HFFc6 (cell line): ENCODE measurements around the gene IRF3. TPM values are rescaled to one million over a fixed set of nuclear protein-coding genes. Genes with fewer than 3 reads are reported as not detected.

Experiments
- DNase-seq: peaks from one replicate; pipeline ENCODE4 v3.0.0-alpha.2; 2018
- H3K27ac Mint-ChIP-seq: 2 replicates; pipeline ENCODE4 v1.8.0; 2020; ENCODE audit warnings: mild to moderate bottlenecking, mixed read lengths
- H3K27me3 Mint-ChIP-seq: 2 replicates; pipeline ENCODE4 v1.8.0; 2021; ENCODE audit warnings: mild to moderate bottlenecking, moderate library complexity, mixed read lengths; ENCODE audit not compliant: insufficient read depth
- H3K36me3 Mint-ChIP-seq: 2 replicates; pipeline ENCODE4 v1.8.0; 2021; ENCODE audit warnings: low read depth, mixed read lengths
- H3K4me1 Mint-ChIP-seq: 2 replicates; pipeline ENCODE4 v1.8.0; 2020; ENCODE audit warnings: low read depth, mixed read lengths
- H3K4me3 Mint-ChIP-seq: 2 replicates; pipeline ENCODE4 v1.8.0; 2020; ENCODE audit warnings: mild to moderate bottlenecking, moderate library complexity, mixed read lengths
- H3K9me3 Mint-ChIP-seq: 2 replicates; pipeline ENCODE4 v1.8.0; 2020; ENCODE audit warnings: mild to moderate bottlenecking, mixed read lengths
- total RNA-seq, 6 experiments: library from RNA; stranded (reverse); fragmentation: NEBNext Ultra II Directional; extraction: Animal tissue kit (Norgen Biotek cat#: 25700); gene quantifications; 2 replicates in 1 of 6; 3 replicates in 5 of 6; pipeline ENCODE4 v1.2.3, GENCODE V29; 2021
- TF ChIP-seq, protein P1 (sequence below): fragments of 200-600 bp; sonication (generic); IDR thresholded peaks from 2 replicates; pipeline ENCODE4 v1.5.0; 2021; ENCODE audit warnings: antibody characterized with exemption, mild to moderate bottlenecking

The IRF3 gene
- total RNA-seq, 6 experiments from 2014 or later = 55.5 to 72.8 (median 58.7) TPM

DNA sequence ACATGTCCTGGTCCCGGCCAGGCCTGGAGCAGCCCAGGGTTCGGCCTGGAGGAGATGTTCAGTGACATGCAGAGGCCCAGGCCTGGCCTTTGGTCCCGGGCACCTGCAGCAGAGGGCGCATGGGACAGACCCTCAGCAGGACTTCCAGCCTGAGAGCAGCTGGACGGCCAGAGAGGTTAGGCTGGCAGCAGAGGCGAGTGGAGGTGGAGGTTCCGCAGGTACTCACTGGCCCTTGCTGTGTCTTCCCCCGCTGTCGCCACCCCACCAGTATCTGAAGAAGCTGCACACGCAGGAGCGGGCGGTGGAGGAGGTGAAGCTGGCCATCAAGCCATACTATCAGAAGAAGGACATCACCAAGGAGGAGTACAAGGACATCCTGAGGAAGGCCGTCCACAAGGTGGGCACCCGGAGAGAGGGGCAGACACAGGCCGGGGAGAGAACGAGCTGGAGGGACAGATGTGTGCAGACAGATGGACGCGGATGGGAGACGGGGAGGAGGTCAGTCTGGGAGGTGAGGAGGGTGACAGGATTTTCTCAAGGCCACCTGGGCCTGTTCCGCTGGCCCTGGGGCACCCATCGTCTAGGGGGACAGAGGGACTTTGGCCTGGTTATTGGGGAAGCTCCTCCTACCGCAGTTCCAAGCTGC is 8.0 kb downstream of the IRF3 start:
- no peaks in the 10 kb centered on the region for H3K9me3 Mint-ChIP-seq
- H3K27me3 Mint-ChIP-seq = peaks cover 5% of the 10 kb centered on the region
- no peaks in the 10 kb centered on the region for H3K4me1 Mint-ChIP-seq
- TF ChIP-seq, protein P1, sequence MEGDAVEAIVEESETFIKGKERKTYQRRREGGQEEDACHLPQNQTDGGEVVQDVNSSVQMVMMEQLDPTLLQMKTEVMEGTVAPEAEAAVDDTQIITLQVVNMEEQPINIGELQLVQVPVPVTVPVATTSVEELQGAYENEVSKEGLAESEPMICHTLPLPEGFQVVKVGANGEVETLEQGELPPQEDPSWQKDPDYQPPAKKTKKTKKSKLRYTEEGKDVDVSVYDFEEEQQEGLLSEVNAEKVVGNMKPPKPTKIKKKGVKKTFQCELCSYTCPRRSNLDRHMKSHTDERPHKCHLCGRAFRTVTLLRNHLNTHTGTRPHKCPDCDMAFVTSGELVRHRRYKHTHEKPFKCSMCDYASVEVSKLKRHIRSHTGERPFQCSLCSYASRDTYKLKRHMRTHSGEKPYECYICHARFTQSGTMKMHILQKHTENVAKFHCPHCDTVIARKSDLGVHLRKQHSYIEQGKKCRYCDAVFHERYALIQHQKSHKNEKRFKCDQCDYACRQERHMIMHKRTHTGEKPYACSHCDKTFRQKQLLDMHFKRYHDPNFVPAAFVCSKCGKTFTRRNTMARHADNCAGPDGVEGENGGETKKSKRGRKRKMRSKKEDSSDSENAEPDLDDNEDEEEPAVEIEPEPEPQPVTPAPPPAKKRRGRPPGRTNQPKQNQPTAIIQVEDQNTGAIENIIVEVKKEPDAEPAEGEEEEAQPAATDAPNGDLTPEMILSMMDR = no peak
- H3K36me3 Mint-ChIP-seq = peaks cover 18% of the 10 kb centered on the region
- H3K4me3 Mint-ChIP-seq = no peak overlapping the region
- no peak for DNase-seq
- H3K27ac Mint-ChIP-seq = no peak overlapping the region

DNA sequence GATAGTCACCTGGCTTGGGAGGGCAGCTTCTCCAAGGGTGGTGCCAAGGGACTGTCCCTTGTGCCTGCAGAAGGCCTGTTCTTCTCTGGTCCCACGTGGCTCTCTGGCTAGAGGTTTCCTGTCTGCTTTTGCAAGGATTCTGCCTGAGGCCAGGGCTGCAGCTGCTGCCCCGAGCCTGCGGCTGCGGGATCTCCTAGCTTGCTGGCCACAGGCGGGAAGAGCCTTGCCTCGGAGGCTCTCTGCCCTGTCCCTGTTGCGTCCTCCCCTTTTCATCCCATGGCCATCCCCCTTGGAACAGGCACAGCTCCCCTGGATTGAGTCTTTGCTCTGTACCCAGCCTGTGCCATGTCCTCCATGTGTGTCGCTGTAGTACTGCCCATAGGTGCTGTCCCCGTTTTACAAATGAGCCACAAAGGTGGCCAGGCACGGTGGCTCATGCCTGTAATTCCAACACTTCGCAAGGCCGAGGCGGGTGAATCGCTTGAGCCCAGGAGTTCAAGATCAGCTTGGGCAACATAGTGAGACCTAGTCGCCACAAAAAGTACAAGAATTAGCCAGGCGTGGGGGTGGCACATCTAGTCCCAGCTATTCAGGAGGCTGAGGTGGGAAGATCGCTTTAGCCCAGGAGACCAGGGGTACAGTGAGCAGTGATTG is 9.1 kb downstream of the IRF3 start:
- TF ChIP-seq, protein P1 = no peak
- Mint-ChIP-seq H3K4me3 (no peak overlapping the region; the same call in 1 of the 2 replicates), H3K4me1 (no peaks in the 10 kb centered on the region)

DNA sequence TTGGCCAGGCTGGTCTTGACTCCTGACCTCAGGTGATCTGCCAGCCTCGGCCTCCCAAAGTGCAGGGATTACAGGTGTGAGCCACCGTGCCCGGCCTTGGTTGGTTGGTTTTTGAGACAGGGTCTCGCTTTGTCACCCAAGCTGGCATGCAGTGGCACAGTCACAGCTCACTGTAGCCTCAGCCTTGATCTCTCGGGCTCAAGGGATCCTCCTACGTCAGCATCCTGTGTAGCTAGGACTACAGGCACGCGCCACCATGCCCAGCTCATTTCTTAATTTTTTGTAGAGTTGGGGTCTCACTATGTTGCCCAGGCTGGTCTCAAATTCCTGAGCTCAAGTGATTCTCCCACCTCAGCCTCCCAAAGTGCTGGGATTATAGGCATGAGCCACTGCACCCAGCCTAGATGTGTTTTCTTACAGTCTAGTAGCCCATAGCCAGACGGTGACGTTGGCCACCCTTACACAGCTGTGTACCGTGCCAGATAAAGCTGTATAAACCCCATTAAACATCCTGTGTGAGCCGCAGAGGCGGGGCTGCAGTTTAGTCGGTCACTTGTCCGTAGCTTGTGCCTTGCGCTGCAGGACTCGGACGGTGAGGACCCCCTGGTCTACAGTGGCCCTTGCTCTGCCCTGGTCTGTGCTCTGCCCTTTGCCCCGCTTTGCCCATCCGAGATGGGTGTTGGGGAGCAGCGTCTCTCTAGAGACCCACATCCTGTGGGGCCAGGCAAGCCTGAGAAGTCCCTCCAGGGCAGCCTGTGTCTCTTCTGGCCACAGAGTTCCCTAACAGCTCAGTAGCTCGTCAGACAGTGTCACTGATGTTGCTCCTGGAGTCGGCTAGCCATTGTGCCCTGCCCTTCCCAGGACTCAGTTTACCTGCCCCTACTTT is 9.8 kb downstream of the IRF3 start:
- TF ChIP-seq, protein P1 = no peak
- DNase-seq = no peak
- H3K9me3 Mint-ChIP-seq = no peaks in the 10 kb centered on the region
- H3K4me1 Mint-ChIP-seq = no peaks in the 10 kb centered on the region
- H3K36me3 Mint-ChIP-seq = peaks cover 18% of the 10 kb centered on the region
- H3K27me3 Mint-ChIP-seq = peaks cover 4% of the 10 kb centered on the region
- no peak overlapping the region for H3K4me3 Mint-ChIP-seq
- no peak overlapping the region for H3K27ac Mint-ChIP-seq

More for the DNA sequence above, 9.1 kb downstream of the IRF3 start:
- DNase-seq = no peak
- Mint-ChIP-seq H3K36me3 (peaks cover 18% of the 10 kb centered on the region), H3K27me3 (peaks cover 4% of the 10 kb centered on the region), H3K27ac (no peak overlapping the region), H3K9me3 (no peaks in the 10 kb centered on the region)

DNA sequence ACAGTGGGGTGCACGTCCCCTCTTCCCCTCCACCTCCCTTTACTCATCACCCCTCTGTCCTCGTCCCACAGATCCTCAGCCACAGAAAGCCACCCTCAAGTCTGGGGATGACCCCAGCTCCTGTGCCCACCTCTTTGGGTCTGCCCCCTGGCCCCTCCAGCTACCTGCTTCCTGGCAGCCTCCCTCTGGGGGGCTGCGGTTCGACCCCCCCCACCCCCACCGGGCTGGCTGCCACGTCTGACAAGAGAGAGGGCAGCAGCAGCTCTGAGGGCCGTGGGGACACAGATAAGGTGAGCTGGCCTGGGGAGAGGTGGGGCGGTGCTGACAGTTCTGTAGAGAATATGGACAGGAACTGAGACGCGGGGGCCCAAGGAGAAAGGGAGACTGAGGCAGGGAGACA is 11.1 kb downstream of the IRF3 start:
- H3K9me3 Mint-ChIP-seq = no peaks in the 10 kb centered on the region
- H3K4me3 Mint-ChIP-seq = no peak overlapping the region
- DNase-seq = no peak
- peaks cover 11% of the 10 kb centered on the region for H3K36me3 Mint-ChIP-seq
- H3K4me1 Mint-ChIP-seq = no peaks in the 10 kb centered on the region
- no peak overlapping the region for H3K27ac Mint-ChIP-seq
- TF ChIP-seq, protein P1 = no peak
- H3K27me3 Mint-ChIP-seq = peaks cover 4% of the 10 kb centered on the region

DNA sequence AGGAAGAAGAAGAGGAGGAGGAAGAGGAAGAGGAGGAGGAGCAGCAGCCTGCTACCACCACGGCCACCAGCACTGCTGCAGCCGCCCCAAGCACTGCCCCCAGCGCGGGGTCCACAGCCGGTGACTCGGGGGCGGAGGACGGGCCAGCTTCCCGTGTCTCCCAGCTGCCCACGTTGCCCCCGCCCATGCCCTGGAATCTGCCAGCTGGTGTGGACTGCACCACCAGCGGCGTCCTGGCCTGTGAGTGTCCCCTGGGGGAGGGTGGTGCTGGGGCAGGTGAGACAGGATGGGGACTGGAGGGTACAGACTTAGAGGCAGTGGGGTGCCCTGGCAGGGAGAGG is 12.2 kb downstream of the IRF3 start:
- H3K9me3 Mint-ChIP-seq = no peaks in the 10 kb centered on the region
- H3K27ac Mint-ChIP-seq = peak overlapping the region; percentile 36; the same call in 1 of the 2 replicates
- no peak overlapping the region for H3K4me3 Mint-ChIP-seq
- TF ChIP-seq, protein P1 = no peak
- peaks cover 4% of the 10 kb centered on the region for H3K27me3 Mint-ChIP-seq
- peaks cover 17% of the 10 kb centered on the region for H3K36me3 Mint-ChIP-seq
- no peaks in the 10 kb centered on the region for H3K4me1 Mint-ChIP-seq
- DNase-seq = no peak
